CD4-positive, alpha-beta T cell (primary cell): Measurements from ENCODE around the gene RAPGEF5. TPM values are rescaled to one million over a fixed set of nuclear protein-coding genes. Genes with fewer than 3 reads are reported as not detected.

Experiments used
- ATAC-seq: fragments of 200-7000 bp; cut with Tn5 transposase; one replicate; pipeline ENCODE4 v1.10.0; 2022; ENCODE audit warnings: mild to moderate bottlenecking; ENCODE audit not compliant: poor library complexity
- CTCF ChIA-PET: fragments of 350-600 bp; sonication (Branson Sonifier 250); formaldehyde crosslinking; loops from one replicate; lab custom pipeline; 2021; ENCODE audit warnings: antibody characterized with exemption, inconsistent platforms; lab: Charles Lee
- POLR2A ChIA-PET: fragments of 350-600 bp; sonication (Branson Sonifier 250); formaldehyde crosslinking; loops from one replicate; lab custom pipeline; 2021; ENCODE audit warnings: antibody characterized with exemption, inconsistent platforms; lab: Charles Lee
- DNase-seq, 14 experiments: peaks; one replicate each; pipeline ENCODE4 v3.0.0-alpha.2; 2013 to 2020; ENCODE audit warnings: mixed read lengths in 2 of 14
- H3K27ac ChIP-seq, 2 donors: one replicate each; pipeline versions ENCODE4 v1.5.1 to v1.7.0; 2013; ENCODE audit warnings: low read length in 2 of 2, low read depth in 1 of 2, mild to moderate bottlenecking in 1 of 2
- H3K27me3 ChIP-seq, 2 experiments: 1 replicate in 1 of 2; 2 replicates in 1 of 2; pipeline versions ENCODE4 v1.6.1 to v1.7.0; 2013; ENCODE audit warnings: low read length in 2 of 2, control low read depth in 1 of 2, mild to moderate bottlenecking in 1 of 2, moderate library complexity in 1 of 2; ENCODE audit not compliant: insufficient read depth in 2 of 2, control insufficient read depth in 1 of 2
- H3K36me3 ChIP-seq: one replicate; pipeline ENCODE4 v1.6.1; 2013; ENCODE audit warnings: low read length, control low read depth; ENCODE audit not compliant: insufficient read depth
- H3K4me1 ChIP-seq: one replicate; pipeline ENCODE4 v1.6.1; 2013; ENCODE audit warnings: low read length, control low read depth; ENCODE audit not compliant: insufficient read depth
- H3K4me3 ChIP-seq: one replicate; pipeline ENCODE4 v1.5.1; 2013; ENCODE audit warnings: mild to moderate bottlenecking, low read length, moderate library complexity
- H3K9me3 ChIP-seq, 2 experiments: 1 replicate in 1 of 2; 2 replicates in 1 of 2; pipeline versions ENCODE4 v1.6.1 to v1.7.0; 2013; ENCODE audit warnings: low read length in 2 of 2, mild to moderate bottlenecking in 2 of 2, control low read depth in 1 of 2, moderate library complexity in 1 of 2; ENCODE audit not compliant: control insufficient read depth in 1 of 2, insufficient read depth in 1 of 2
- H3K27ac Mint-ChIP-seq: one replicate; pipeline ENCODE4 v1.8.0; 2020; ENCODE audit warnings: mixed read lengths
- H3K27me3 Mint-ChIP-seq: one replicate; pipeline ENCODE4 v1.8.0; 2021; ENCODE audit warnings: mixed read lengths
- H3K36me3 Mint-ChIP-seq: one replicate; pipeline ENCODE4 v1.8.0; 2021; ENCODE audit warnings: low read depth, mixed read lengths
- H3K4me1 Mint-ChIP-seq: one replicate; pipeline ENCODE4 v1.8.0; 2021; ENCODE audit warnings: low read depth, mixed read lengths
- H3K4me3 Mint-ChIP-seq: one replicate; pipeline ENCODE4 v1.8.0; 2020; ENCODE audit warnings: mild to moderate bottlenecking, mixed read lengths
- H3K9me3 Mint-ChIP-seq: one replicate; pipeline ENCODE4 v1.8.0; 2020; ENCODE audit warnings: mixed read lengths
- intact Hi-C, 2 experiments: fragments of 100-400 bp; cut with DNase I in 1 of 2; cut with micrococcal nuclease in 1 of 2; formaldehyde crosslinking; loops; one replicate each; pipeline versions ENCODE4 v1.15.1 to v1.9.0; 2023 to 2025; cut with DNase I, micrococcal nuclease
- total RNA-seq, 174 experiments: library from RNA in 2 of 174; stranded (reverse) in 2 of 174; gene quantifications; one replicate each; pipeline ENCODE4 v1.2.3 and lab custom pipeline; 2021 to 2026
- TF ChIP-seq, protein P1 (sequence below): fragments of 200-600 bp; IDR thresholded peaks from one replicate; pipeline ENCODE4 v1.8.0; 2022; ENCODE audit warnings: antibody characterized with exemption, mild to moderate bottlenecking

Gene RAPGEF5
- total RNA-seq, 2 experiments from 2014 or later, result 0.17 TPM; not detected in 1

DNA sequence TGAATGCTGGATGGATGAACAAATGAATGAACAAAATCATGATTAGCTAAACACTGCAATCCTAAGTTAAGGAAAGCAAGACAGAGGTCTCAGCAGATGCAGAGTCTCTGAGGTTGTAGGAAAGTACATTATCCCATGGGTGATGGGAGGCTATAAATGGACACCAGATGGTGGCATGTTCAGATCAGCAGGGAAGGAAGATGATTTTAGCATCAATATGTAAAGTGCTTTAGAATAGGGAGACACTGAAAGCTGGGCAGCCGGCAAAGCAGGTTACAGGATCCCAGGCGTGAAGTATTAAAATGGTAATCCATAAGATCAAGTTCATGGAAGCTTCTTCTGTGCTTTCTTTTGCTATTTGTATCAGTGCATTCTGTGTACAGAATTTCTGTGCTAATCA is 7.9 kb upstream of the RAPGEF5 start:
- DNase-seq, result no peak
- H3K9me3 Mint-ChIP-seq, result no peaks in the 10 kb centered on the region
- no peak for ATAC-seq
- no peak overlapping the region for H3K27ac ChIP-seq
- no peaks in the 10 kb centered on the region for H3K36me3 ChIP-seq
- no peaks in the 10 kb centered on the region for H3K9me3 ChIP-seq
- ChIA-PET CTCF (no interaction called here), POLR2A (no interaction called here)
- H3K4me3 Mint-ChIP-seq, result no peak overlapping the region
- no peaks in the 10 kb centered on the region for H3K27me3 ChIP-seq
- H3K4me1 Mint-ChIP-seq, result no peaks in the 10 kb centered on the region
- no peaks in the 10 kb centered on the region for H3K27me3 Mint-ChIP-seq
- H3K27ac Mint-ChIP-seq, result no peak overlapping the region
- H3K4me1 ChIP-seq, result no peaks in the 10 kb centered on the region
- no peak overlapping the region for H3K4me3 ChIP-seq
- no peaks in the 10 kb centered on the region for H3K36me3 Mint-ChIP-seq
- intact Hi-C loops, result no loop called here
- TF ChIP-seq, protein P1, sequence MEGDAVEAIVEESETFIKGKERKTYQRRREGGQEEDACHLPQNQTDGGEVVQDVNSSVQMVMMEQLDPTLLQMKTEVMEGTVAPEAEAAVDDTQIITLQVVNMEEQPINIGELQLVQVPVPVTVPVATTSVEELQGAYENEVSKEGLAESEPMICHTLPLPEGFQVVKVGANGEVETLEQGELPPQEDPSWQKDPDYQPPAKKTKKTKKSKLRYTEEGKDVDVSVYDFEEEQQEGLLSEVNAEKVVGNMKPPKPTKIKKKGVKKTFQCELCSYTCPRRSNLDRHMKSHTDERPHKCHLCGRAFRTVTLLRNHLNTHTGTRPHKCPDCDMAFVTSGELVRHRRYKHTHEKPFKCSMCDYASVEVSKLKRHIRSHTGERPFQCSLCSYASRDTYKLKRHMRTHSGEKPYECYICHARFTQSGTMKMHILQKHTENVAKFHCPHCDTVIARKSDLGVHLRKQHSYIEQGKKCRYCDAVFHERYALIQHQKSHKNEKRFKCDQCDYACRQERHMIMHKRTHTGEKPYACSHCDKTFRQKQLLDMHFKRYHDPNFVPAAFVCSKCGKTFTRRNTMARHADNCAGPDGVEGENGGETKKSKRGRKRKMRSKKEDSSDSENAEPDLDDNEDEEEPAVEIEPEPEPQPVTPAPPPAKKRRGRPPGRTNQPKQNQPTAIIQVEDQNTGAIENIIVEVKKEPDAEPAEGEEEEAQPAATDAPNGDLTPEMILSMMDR, result no peak

DNA sequence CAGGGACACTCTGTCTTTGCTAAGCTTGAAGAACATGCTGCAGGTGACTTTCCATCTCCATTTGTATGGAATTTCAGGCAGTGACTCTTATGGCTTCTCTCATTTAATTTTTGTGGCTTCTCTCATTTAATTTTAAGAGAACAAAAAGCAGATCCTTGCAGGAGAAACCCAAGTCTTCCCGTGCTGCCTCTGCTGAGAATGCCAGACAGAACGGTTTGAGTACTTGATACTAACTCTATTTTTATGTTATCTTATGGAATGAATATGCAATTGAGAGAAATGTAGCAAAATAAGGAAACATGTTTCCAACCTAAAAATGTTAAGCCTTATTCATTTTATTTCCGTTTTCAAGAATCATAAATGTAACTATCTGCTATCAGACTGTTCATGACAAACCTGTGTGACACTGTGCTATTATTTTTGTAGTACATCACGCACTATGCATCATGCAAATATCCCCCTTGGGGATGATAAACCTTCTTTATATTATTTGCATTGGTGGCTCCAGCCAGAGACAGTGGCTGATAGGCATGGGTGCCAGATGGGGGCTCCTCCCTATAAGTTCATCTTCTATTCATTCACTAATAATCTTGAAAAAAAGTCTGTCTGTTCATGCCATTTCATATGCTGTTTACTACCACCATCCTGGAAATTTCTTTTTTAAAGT is 6.9 kb upstream of the RAPGEF5 start:
- DNase-seq (no peak), ATAC-seq (no peak)
- Histone ChIP-seq H3K36me3 (no peaks in the 10 kb centered on the region), H3K27ac (no peak overlapping the region), H3K9me3 (no peaks in the 10 kb centered on the region), H3K27me3 (no peaks in the 10 kb centered on the region), H3K4me3 (no peak overlapping the region), H3K4me1 (no peaks in the 10 kb centered on the region)
- Mint-ChIP-seq H3K27me3 (peaks cover 5% of the 10 kb centered on the region), H3K36me3 (no peaks in the 10 kb centered on the region), H3K9me3 (no peaks in the 10 kb centered on the region), H3K4me3 (no peak overlapping the region), H3K27ac (no peak overlapping the region), H3K4me1 (no peaks in the 10 kb centered on the region)
- intact Hi-C loops, result no loop called here
- POLR2A ChIA-PET, result no interaction called here
- CTCF ChIA-PET, result no interaction called here
- TF ChIP-seq, protein P1, result no peak

DNA sequence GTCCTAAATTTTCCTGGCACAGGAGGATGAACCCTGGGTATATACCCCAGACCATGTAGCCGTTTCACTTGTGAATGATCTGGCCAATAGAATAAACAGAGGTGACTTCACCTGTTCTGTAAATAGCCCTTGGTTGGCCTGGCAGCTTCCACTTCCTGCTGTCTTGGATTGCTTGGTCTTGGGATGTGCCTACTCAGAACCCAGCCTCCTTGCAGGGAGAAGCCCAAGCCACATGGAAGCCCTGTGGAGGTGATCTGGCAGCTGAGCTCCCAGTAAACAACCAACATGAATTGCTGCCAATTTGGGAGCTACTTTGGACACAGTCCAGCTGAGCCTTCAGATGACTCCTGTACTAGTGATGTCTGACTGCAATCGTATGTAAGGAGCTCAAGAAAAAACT is 4.8 kb upstream of the RAPGEF5 start:
- TF ChIP-seq, protein P1, result no peak
- Mint-ChIP-seq H3K27me3 (peaks cover 20% of the 10 kb centered on the region), H3K27ac (no peak overlapping the region), H3K4me1 (peaks cover 6% of the 10 kb centered on the region), H3K36me3 (no peaks in the 10 kb centered on the region), H3K9me3 (no peaks in the 10 kb centered on the region), H3K4me3 (no peak overlapping the region)
- Histone ChIP-seq H3K27ac (no peak overlapping the region), H3K9me3 (no peaks in the 10 kb centered on the region), H3K4me3 (no peak overlapping the region), H3K27me3 (peaks cover 6 to 7% of the 10 kb centered on the region in 2 experiments), H3K36me3 (no peaks in the 10 kb centered on the region), H3K4me1 (no peaks in the 10 kb centered on the region)
- ATAC-seq (no peak), DNase-seq (no peak)
- intact Hi-C loops, result no loop called here
- POLR2A ChIA-PET, result no interaction called here
- CTCF ChIA-PET, result no interaction called here
